Muscle layer of duodenum (tissue), 2 donors: ENCODE results near the gene IL22.

Experiments used
- H3K27ac ChIP-seq: one replicate; pipeline ENCODE4 v1.7.0; 2013; ENCODE audit warnings: mild to moderate bottlenecking, low read length
- H3K27me3 ChIP-seq: one replicate; pipeline ENCODE4 v1.7.0; 2013; ENCODE audit warnings: low read depth, mild to moderate bottlenecking, control low read depth, low read length
- H3K36me3 ChIP-seq, 2 donors: one replicate each; pipeline ENCODE4 v1.7.0; 2013; ENCODE audit warnings: low read length in 2 of 2, control low read depth in 1 of 2, mild to moderate bottlenecking in 1 of 2; ENCODE audit not compliant: insufficient read depth in 2 of 2, control insufficient read depth in 1 of 2
- H3K4me1 ChIP-seq, 2 donors: one replicate each; pipeline ENCODE4 v1.7.0; 2013; ENCODE audit warnings: low read length in 2 of 2, mild to moderate bottlenecking in 2 of 2, control low read depth in 1 of 2, moderate library complexity in 1 of 2; ENCODE audit not compliant: insufficient read depth in 2 of 2, control insufficient read depth in 1 of 2
- H3K4me3 ChIP-seq, 2 donors: one replicate each; pipeline ENCODE4 v1.7.0; 2013; ENCODE audit warnings: low read length in 2 of 2, low read depth in 1 of 2, mild to moderate bottlenecking in 1 of 2
- H3K9me3 ChIP-seq, 2 donors: one replicate each; pipeline ENCODE4 v1.7.0; 2013; ENCODE audit warnings: low read length in 2 of 2, control low read depth in 1 of 2, mild to moderate bottlenecking in 1 of 2; ENCODE audit not compliant: control insufficient read depth in 1 of 2
- donor health status: healthy.

The IL22 gene

DNA sequence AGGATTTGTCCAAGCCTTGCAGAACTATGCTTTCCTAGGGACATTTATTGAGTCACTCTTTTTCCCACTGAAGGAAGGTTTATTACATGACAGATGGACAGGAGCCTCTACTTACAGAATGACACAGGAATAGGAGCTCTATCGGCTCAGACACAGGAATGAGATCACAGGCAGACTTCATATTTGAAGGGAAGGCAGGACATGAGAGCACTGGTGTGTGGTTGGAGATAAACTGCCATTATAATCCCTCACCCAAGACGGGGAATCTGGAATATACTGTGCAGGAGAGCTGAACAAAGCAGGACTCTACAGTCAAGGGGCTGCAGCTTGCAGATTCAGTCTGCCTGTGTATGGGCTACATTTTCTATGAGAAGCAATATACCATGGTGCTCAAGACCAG, 26.8 kb upstream of the IL22 start:
- H3K36me3 ChIP-seq: no peaks in the 10 kb centered on the region
- no peaks in the 10 kb centered on the region for H3K4me1 ChIP-seq
- no peaks in the 10 kb centered on the region for H3K27me3 ChIP-seq
- no peak overlapping the region for H3K27ac ChIP-seq
- H3K9me3 ChIP-seq: no peaks in the 10 kb centered on the region
- H3K4me3 ChIP-seq: no peak overlapping the region

GRCh38 chr12:68279227-68280054, 26.0 kb upstream of the IL22 start:
- no peak overlapping the region for H3K27ac ChIP-seq
- H3K27me3 ChIP-seq: no peaks in the 10 kb centered on the region
- no peaks in the 10 kb centered on the region for H3K36me3 ChIP-seq
- H3K4me3 ChIP-seq: no peak overlapping the region
- no peaks in the 10 kb centered on the region for H3K4me1 ChIP-seq
- H3K9me3 ChIP-seq: no peaks in the 10 kb centered on the region

- H3K4me1 ChIP-seq: no peaks in the 10 kb centered on the region
- no peak overlapping the region for H3K27ac ChIP-seq
- H3K27me3 ChIP-seq: no peaks in the 10 kb centered on the region
- H3K4me3 ChIP-seq: no peak overlapping the region
- no peaks in the 10 kb centered on the region for H3K36me3 ChIP-seq
- H3K9me3 ChIP-seq: no peaks in the 10 kb centered on the region
These were observed 23.1 kb upstream of the IL22 start for GRCh38 chr12:68276402-68276930.

GRCh38 chr12:68272732-68273131, 19.3 kb upstream of the IL22 start:
- Histone ChIP-seq H3K27me3 (no peaks in the 10 kb centered on the region), H3K4me3 (no peak overlapping the region), H3K27ac (no peak overlapping the region), H3K36me3 (no peaks in the 10 kb centered on the region), H3K9me3 (no peaks in the 10 kb centered on the region), H3K4me1 (no peaks in the 10 kb centered on the region)

DNA sequence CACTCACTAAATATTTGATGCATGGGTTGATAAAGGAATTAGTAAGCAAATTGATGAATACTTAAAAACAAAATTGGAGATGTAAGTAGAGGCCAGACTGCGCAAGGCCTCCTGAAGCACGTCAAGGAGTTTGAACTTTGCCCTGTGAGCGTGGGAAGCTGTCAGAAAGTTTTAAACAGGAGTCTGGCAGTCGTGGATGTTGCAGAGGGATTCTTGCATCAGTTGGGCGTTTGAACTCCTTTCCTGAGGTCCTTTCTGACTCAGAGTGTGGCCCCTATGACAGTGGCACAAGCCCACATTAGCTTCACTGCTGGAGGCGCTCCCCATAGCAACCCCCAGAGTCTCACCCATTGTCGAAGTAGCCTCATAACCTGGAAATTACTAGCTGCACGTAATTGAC, 17.9 kb upstream of the IL22 start:
- H3K27ac ChIP-seq: no peak overlapping the region
- H3K36me3 ChIP-seq: no peaks in the 10 kb centered on the region
- H3K27me3 ChIP-seq: no peaks in the 10 kb centered on the region
- no peak overlapping the region for H3K4me3 ChIP-seq
- no peaks in the 10 kb centered on the region for H3K9me3 ChIP-seq
- no peaks in the 10 kb centered on the region for H3K4me1 ChIP-seq

GRCh38 chr12:68270358-68270757, 17.0 kb upstream of the IL22 start:
- H3K4me1 ChIP-seq: no peaks in the 10 kb centered on the region
- no peaks in the 10 kb centered on the region for H3K9me3 ChIP-seq
- no peak overlapping the region for H3K4me3 ChIP-seq
- H3K27me3 ChIP-seq: no peaks in the 10 kb centered on the region
- no peaks in the 10 kb centered on the region for H3K36me3 ChIP-seq
- no peak overlapping the region for H3K27ac ChIP-seq

DNA sequence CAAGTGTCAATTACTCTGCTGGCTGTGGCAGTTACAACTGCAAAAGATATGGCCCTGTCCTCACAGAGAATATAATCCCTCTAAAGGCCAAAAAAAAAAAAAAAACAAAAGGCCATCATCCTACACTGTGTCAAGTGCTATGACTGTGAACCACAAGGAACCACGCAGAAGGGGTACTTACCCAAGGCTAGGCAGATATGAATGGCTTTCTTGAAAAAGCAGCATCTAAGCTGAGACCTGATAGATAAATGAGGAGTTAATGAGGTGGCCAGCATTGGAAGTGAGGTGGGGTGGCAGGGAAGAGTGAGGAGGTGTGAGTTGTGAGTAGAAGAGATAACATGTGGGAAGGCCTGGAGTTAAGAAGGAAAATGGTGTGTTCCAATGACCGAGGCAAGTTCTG, 16.4 kb upstream of the IL22 start:
- no peaks in the 10 kb centered on the region for H3K27me3 ChIP-seq

GRCh38 chr12:68268967-68269366, 15.6 kb upstream of the IL22 start:
- H3K27me3 ChIP-seq: no peaks in the 10 kb centered on the region
- no peak overlapping the region for H3K27ac ChIP-seq
- no peaks in the 10 kb centered on the region for H3K36me3 ChIP-seq
- no peak overlapping the region for H3K4me3 ChIP-seq
- H3K9me3 ChIP-seq: no peaks in the 10 kb centered on the region
- H3K4me1 ChIP-seq: no peaks in the 10 kb centered on the region

More for the DNA sequence above, 16.4 kb upstream of the IL22 start:
- Histone ChIP-seq H3K4me1 (no peaks in the 10 kb centered on the region), H3K9me3 (no peaks in the 10 kb centered on the region), H3K4me3 (no peak overlapping the region), H3K27ac (no peak overlapping the region), H3K36me3 (no peaks in the 10 kb centered on the region)

GRCh38 chr12:68267892-68268396, 14.5 kb upstream of the IL22 start:
- no peak overlapping the region for H3K27ac ChIP-seq
- no peak overlapping the region for H3K4me3 ChIP-seq

DNA sequence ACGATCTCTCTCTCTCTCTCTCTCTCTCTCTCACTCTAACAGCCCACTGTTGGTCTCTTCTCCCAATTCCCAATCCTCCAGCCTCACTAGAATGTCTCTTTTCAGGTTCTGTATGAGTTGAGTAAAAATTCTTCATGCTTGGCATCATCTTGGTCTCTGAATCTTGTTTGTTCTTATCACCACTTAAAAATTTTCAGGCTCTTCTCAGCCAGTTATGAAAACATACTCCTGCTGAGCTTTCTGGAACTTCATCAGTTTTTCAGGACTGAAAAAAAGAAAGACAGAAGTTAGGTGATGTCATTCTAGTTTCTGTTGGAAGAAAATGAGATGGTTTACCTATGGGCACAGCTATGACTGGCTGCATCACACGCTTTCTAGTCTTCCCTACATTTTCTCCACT, 11.5 kb upstream of the IL22 start:
- H3K4me3 ChIP-seq: no peak overlapping the region
- no peaks in the 10 kb centered on the region for H3K9me3 ChIP-seq
- H3K27me3 ChIP-seq: no peaks in the 10 kb centered on the region
- no peak overlapping the region for H3K27ac ChIP-seq
- H3K4me1 ChIP-seq: no peaks in the 10 kb centered on the region
- no peaks in the 10 kb centered on the region for H3K36me3 ChIP-seq

More at GRCh38 chr12:68267892-68268396, 14.5 kb upstream of the IL22 start:
- H3K36me3 ChIP-seq: no peaks in the 10 kb centered on the region
- H3K4me1 ChIP-seq: no peaks in the 10 kb centered on the region
- no peaks in the 10 kb centered on the region for H3K27me3 ChIP-seq
- no peaks in the 10 kb centered on the region for H3K9me3 ChIP-seq

DNA sequence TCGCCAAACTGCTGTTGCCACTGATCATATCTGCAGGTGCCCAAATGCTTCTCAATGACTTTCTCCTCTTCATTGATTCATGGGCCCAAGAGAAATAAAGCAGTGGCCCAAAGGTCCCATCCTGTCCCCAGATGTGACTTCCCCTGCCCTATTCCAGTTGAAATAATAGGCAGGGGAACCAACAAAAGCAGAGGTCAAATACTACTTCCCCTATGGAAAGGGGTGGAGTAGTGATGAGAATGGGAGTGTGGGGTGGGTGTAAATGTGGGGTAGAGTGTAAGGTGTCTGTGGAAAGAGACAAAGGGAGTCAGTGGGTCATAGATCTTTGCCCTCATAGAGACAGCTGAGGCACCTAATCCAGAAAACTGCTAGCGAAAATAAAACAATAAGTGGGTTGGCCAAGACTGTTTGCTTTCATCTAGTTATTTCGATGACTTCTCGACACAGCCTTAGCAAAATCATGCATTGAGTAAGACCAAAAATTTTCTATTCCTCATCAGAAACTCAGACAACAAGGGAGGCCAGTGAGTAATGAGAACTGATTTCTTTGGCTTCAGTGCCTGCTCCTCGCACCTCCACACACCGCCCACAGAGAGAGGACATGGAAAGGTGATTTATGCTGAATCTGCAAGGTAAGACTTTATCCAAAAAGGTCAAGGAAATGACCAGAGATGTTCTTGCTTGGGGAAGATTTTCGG, 10.9 kb upstream of the IL22 start:
- H3K36me3 ChIP-seq: no peaks in the 10 kb centered on the region
- H3K27me3 ChIP-seq: no peaks in the 10 kb centered on the region
- H3K4me1 ChIP-seq: no peaks in the 10 kb centered on the region
- H3K9me3 ChIP-seq: no peaks in the 10 kb centered on the region
- no peak overlapping the region for H3K4me3 ChIP-seq
- no peak overlapping the region for H3K27ac ChIP-seq
